Gastrocnemius medialis (tissue), 4 donors: ENCODE measurements around the gene CD8B2. TPM values are rescaled to one million over a fixed set of nuclear protein-coding genes. Genes with fewer than 3 reads are reported as not detected.

Experiments used
- ATAC-seq, 2 donors: fragments of 150-250 bp; one replicate each; pipeline ENCODE4 v1.9.1; 2016
- DNase-seq, 2 donors: peaks; one replicate each; pipeline ENCODE4 v3.0.0-alpha.2; 2019
- H3K27ac ChIP-seq, 4 donors: fragments of 200-600 bp; sonication (generic); 1 replicate in 1 of 4; 2 replicates in 3 of 4; pipeline ENCODE4 v1.5.1; 2016 to 2018; ENCODE audit warnings: mild to moderate bottlenecking in 2 of 4, moderate library complexity in 1 of 4
- H3K27me3 ChIP-seq, 3 donors: fragments of 200-600 bp; sonication (generic) in 2 of 3; 1 replicate in 1 of 3; 2 replicates in 2 of 3; pipeline versions ENCODE4 v1.5.1 to v1.6.0; 2016 to 2019; ENCODE audit warnings: mild to moderate bottlenecking in 1 of 3, moderate library complexity in 1 of 3
- H3K36me3 ChIP-seq, 2 donors: fragments of 200-600 bp; sonication (generic) in 1 of 2; one replicate each; pipeline ENCODE4 v1.5.1; 2017 to 2018
- H3K4me1 ChIP-seq, 2 donors: fragments of 200-600 bp; sonication (generic) in 1 of 2; one replicate each; pipeline ENCODE4 v1.5.1; 2016 to 2017; ENCODE audit warnings: mild to moderate bottlenecking in 2 of 2
- H3K4me3 ChIP-seq, 4 donors: fragments of 200-600 bp; sonication (generic) in 3 of 4; 1 replicate in 1 of 4; 2 replicates in 3 of 4; pipeline ENCODE4 v1.5.1; 2016 to 2019; ENCODE audit warnings: mild to moderate bottlenecking in 2 of 4
- H3K9me3 ChIP-seq, 3 donors: fragments of 200-600 bp; sonication (generic) in 2 of 3; 1 replicate in 1 of 3; 2 replicates in 2 of 3; pipeline ENCODE4 v1.5.1; 2016 to 2019
- POLR2A ChIP-seq, 2 donors: fragments of 450-650 bp; IDR thresholded peaks; one replicate each; pipeline ENCODE4 v1.6.1; 2017; ENCODE audit warnings: antibody characterized with exemption in 2 of 2, mild to moderate bottlenecking in 2 of 2, moderate library complexity in 2 of 2
- in situ Hi-C, 4 donors: fragments of 200-750 bp; cut with MboI; loops; one replicate each; pipeline versions ENCODE4 v1.15.0 to v1.8.0; 2017; ENCODE audit warnings: low sequenced_read_pairs in 4 of 4
- intact Hi-C: fragments of 100-400 bp; cut with DNase I; formaldehyde crosslinking; loops from one replicate; pipeline ENCODE4 v1.15.1; 2023; ENCODE audit warnings: low total_unique reads
- total RNA-seq, 4 donors: library from RNA; depleted of rRNA; stranded (reverse); fragments of >200 nt; gene quantifications; one replicate each; pipeline versions ENCODE4 v1.1.0 to v1.2.3, GENCODE V29; 2016
- TF ChIP-seq, protein P1 (sequence below), 5 experiments: fragments of 450-650 bp in 3 of 5; fragments of 200-600 bp in 2 of 5; sonication (generic) in 2 of 5; IDR thresholded peaks in 4 of 5; conservative IDR thresholded peaks in 1 of 5; 1 replicate in 4 of 5; 2 replicates in 1 of 5; pipeline ENCODE4 v1.5.1; 2016 to 2019; ENCODE audit warnings: antibody characterized with exemption in 5 of 5, mild to moderate bottlenecking in 3 of 5, moderate library complexity in 3 of 5

Gene CD8B2
- total RNA-seq, 4 donors from 2014 or later, result 0.07 TPM; not detected in 3

GRCh38 chr2:106561356-106561755 is 74.2 kb downstream of the CD8B2 start:
- H3K4me1 ChIP-seq, result peaks cover 6 to 14% of the 10 kb centered on the region in 2 donors
- DNase-seq (peak; percentile 46 to 77), ATAC-seq (peak; percentile 88)
- H3K4me3 ChIP-seq, result no peak overlapping the region
- in situ Hi-C loops, result no loop called here
- no peaks in the 10 kb centered on the region for H3K36me3 ChIP-seq
- no peak for TF ChIP-seq POLR2A (IDR thresholded peaks at IDR 0.05)
- intact Hi-C loops, result no loop called here
- H3K27ac ChIP-seq, result peak overlapping the region in 2 of 4 donors; percentile 44 to 60
- H3K9me3 ChIP-seq, result no peaks in the 10 kb centered on the region
- H3K27me3 ChIP-seq, result no peaks in the 10 kb centered on the region

DNA sequence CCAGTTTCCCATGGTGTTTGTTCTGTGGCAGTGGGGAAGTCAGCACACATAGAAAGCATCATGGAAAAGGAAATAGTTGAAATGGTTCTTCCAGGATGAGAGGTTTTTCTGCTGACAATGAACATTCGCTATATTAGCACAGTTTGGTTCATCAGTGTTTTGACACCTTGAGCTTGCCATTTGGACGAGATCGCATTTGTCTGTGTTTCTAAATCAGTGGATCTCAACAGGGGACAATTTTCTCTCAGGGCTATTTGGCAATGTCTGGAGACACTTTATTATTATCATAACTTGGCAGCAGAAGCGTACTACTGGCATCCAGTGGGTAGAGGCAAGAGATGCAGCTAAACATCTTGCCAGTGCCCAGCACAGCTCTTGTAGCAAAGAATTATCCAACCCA is 74.6 kb downstream of the CD8B2 start:
- in situ Hi-C loops (no loop called here), intact Hi-C loops (loop anchor here (2.0 kb wide), 1 partner anchor 21 kb away; no protein-coding TSS in a partner anchor)
- H3K9me3 ChIP-seq, result no peaks in the 10 kb centered on the region
- ATAC-seq (peak; percentile 53 to 57), DNase-seq (no peak)
- TF ChIP-seq POLR2A (IDR thresholded peaks at IDR 0.05), result no peak
- TF ChIP-seq, protein P1, sequence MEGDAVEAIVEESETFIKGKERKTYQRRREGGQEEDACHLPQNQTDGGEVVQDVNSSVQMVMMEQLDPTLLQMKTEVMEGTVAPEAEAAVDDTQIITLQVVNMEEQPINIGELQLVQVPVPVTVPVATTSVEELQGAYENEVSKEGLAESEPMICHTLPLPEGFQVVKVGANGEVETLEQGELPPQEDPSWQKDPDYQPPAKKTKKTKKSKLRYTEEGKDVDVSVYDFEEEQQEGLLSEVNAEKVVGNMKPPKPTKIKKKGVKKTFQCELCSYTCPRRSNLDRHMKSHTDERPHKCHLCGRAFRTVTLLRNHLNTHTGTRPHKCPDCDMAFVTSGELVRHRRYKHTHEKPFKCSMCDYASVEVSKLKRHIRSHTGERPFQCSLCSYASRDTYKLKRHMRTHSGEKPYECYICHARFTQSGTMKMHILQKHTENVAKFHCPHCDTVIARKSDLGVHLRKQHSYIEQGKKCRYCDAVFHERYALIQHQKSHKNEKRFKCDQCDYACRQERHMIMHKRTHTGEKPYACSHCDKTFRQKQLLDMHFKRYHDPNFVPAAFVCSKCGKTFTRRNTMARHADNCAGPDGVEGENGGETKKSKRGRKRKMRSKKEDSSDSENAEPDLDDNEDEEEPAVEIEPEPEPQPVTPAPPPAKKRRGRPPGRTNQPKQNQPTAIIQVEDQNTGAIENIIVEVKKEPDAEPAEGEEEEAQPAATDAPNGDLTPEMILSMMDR (IDR thresholded peaks at IDR 0.05 in 4 of 5, conservative IDR thresholded peaks at IDR 0.05 in 1 of 5), result no peak
- no peak overlapping the region for H3K4me3 ChIP-seq
- no peaks in the 10 kb centered on the region for H3K36me3 ChIP-seq
- peak overlapping the region in 2 of 4 donors; percentile 44 to 60 for H3K27ac ChIP-seq
- H3K4me1 ChIP-seq, result peaks cover 6 to 14% of the 10 kb centered on the region in 2 donors
- no peaks in the 10 kb centered on the region for H3K27me3 ChIP-seq

- Histone ChIP-seq H3K4me3 (no peak overlapping the region), H3K27ac (peak overlapping the region in 2 of 4 donors; percentile 6 to 23), H3K9me3 (no peaks in the 10 kb centered on the region), H3K36me3 (no peaks in the 10 kb centered on the region), H3K27me3 (no peaks in the 10 kb centered on the region), H3K4me1 (peaks cover 6 to 14% of the 10 kb centered on the region in 2 donors)
- no peak for ATAC-seq
- intact Hi-C loops (loop anchor here (2.0 kb wide), 1 partner anchor 20 kb away; no protein-coding TSS in a partner anchor), in situ Hi-C loops (no loop called here)
- TF ChIP-seq, protein P1 (IDR thresholded peaks at IDR 0.05 in 4 of 5, conservative IDR thresholded peaks at IDR 0.05 in 1 of 5), result no peak
- no peak for TF ChIP-seq POLR2A (IDR thresholded peaks at IDR 0.05)
- no peak for DNase-seq
Measured at GRCh38 chr2:106562268-106563186, 75.4 kb downstream of the CD8B2 start.

- intact Hi-C loops, result loop anchor here (2.0 kb wide), 1 partner anchor 20 kb away; no protein-coding TSS in a partner anchor
- no peak overlapping the region for H3K27ac ChIP-seq
Measured at GRCh38 chr2:106563195-106563594, 76.0 kb downstream of the CD8B2 start.

More at GRCh38 chr2:106563195-106563594, 76.0 kb downstream of the CD8B2 start:
- DNase-seq (no peak), ATAC-seq (no peak)
- Histone ChIP-seq H3K4me1 (peaks cover 6 to 14% of the 10 kb centered on the region in 2 donors), H3K9me3 (no peaks in the 10 kb centered on the region), H3K4me3 (no peak overlapping the region), H3K36me3 (no peaks in the 10 kb centered on the region), H3K27me3 (no peaks in the 10 kb centered on the region)
- in situ Hi-C loops, result no loop called here
- TF ChIP-seq POLR2A (IDR thresholded peaks at IDR 0.05), result no peak
- TF ChIP-seq, protein P1 (IDR thresholded peaks at IDR 0.05 in 4 of 5, conservative IDR thresholded peaks at IDR 0.05 in 1 of 5), result peak in 1 of 5 experiments; percentile 27
